Ecto neural progenitor cell (in vitro differentiated cells): ENCODE results near the gene APOBEC3F.
"Not testable (repeated sequence)": the region's sequence is repeated elsewhere in the genome, so short reads cannot be mapped to it uniquely, and the experiment has no call there.

ENCODE experiments used
- DNase-seq: peaks from one replicate; pipeline ENCODE4 v3.0.0-alpha.2; 2018; ENCODE audit warnings: low spot score

Gene APOBEC3F

GRCh38 chr22:39027717-39028116 lies 12.9 kb upstream of the APOBEC3F start:
- DNase-seq: no peak

GRCh38 chr22:39028281-39028680 lies 12.4 kb upstream of the APOBEC3F start:
- no peak for DNase-seq

- DNase-seq: no peak
Measured at GRCh38 chr22:39029227-39029626, 11.4 kb upstream of the APOBEC3F start.

- DNase-seq: no peak
Measured at GRCh38 chr22:39030705-39031104, 10.0 kb upstream of the APOBEC3F start.

GRCh38 chr22:39031434-39032295 lies 9.0 kb upstream of the APOBEC3F start:
- not testable (repeated sequence) for DNase-seq

DNA sequence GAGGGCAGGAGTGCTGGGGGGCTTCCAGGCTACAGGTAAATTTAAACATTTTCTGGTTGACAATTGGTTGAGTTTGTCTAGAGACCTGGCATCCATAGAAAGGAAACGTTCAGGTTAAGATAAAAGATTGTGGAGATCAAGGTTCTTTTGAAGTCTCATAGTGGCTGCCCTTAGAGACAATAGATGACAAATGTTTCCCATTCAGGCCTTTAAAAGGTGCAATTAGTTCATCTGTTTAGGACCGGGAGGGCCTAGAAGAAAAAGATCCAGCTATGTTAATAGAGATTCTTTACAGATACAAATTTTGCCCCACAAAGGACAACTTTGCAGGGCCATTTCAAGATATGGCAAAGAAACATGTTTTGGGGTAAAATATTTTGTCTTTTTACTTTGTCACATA lies 3.6 kb upstream of the APOBEC3F start:
- not testable (repeated sequence) for DNase-seq

DNA sequence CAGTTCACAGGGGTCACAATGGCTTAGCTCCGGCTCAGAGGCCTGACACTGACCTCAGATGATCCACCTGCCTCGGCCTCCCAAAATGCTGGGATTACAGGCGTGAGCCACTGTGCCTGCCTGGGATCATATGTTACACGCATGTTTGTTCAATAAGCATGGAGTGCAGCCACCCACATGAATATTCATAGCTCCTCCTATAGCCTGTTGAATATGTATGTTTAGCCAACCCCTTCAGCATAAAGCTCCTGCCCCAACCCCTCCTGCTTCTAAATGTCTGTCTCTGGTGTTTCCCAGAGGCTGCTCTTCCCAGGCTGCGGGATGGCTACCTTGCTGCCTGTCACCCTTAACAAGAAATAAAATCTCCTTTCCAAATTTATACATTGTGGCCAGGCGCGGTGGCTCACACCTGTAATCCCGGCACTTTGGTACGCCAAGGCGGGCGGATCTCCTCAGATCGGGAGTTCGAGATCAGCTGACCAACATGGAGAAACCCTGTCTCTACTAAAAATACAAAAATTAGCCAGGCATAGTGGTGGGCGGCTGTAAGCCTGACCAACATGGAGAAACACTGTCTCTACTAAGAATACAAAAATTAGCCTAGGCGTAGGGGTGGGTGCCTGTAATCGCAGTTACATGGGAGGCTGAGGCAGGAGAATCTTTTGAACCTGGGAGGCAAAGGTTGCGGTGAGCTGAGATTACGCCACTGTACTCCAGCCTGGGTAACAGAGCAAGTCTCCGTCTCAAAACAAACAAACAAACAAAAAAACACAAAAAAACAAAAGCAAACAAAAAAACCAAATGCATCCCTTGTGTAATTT lies 1.1 kb upstream of the APOBEC3F start:
- no peak for DNase-seq

DNA sequence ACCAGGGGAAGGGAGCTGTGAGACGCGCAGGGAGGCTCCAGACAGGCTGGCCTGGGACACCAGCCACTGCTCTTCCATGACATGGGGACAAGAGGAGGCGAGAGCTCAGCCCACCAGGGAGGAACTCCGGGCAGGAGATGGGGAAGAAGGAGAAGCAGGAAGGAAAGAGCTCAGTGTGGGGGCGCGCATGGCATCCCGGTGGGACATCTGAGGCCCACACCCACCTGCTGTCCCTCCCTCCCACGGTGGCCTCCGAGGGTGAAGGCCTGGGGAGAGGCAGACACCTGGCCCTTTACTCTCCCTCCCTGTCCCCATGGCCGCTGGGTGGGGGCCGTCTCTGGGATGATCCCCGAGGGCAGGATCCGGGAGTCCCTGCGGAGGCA lies 518 bp upstream of the APOBEC3F start:
- DNase-seq: not testable (repeated sequence)

DNA sequence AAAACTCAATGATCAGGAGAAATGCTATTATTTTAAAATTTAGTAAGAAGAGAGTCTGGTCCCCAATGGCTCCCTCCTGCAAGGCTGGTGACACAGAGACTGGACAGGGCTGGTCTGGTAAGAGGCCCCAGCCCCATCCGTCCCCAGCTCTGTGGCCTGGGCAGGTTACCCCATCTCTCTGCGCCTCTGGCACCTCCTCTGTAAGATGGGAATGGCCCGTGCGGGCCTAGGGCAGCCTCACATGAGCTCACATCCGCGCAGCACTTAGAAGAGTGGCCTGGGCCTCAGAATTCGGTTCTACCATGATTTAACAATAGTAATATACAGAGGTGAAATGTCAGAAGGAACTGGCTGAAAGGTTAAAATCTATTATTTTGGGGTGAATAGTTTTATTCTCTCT lies 1.2 kb downstream of the APOBEC3F start:
- no peak for DNase-seq

DNA sequence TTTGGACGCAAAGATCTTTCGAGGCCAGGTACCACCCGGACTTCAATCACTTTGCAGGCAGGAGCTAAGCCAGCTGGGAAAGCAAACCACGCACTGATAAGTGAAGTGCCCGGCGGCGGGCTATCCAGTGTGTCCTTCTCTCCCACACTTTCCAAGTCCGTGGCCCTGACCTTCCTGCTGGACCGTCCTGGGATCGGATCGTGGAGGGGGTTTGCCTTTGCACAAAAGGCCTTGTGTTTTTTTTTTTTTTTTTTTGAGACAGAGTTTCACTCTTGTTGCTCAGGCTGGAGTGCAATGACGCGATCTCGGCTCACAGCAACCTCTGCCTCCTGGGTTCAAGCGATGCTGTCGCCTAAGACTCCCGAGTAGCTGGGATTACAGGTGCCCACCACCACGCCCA lies 2.4 kb downstream of the APOBEC3F start:
- DNase-seq: not testable (repeated sequence)

DNA sequence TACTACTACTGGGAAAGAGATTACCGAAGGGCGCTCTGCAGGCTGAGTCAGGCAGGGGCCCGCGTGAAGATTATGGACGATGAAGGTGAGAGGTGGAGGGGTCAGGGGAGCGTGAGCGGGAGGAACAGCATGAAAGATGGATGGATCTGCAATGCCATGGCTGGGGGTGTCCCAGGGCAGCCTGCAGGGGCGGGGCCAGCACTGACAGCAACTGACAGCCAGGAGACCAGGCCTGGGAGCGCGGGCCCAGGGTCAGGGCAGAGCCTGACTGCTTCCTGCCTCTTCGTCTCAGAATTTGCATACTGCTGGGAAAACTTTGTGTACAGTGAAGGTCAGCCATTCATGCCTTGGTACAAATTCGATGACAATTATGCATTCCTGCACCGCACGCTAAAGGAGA lies 4.5 kb downstream of the APOBEC3F start:
- not testable (repeated sequence) for DNase-seq

DNA sequence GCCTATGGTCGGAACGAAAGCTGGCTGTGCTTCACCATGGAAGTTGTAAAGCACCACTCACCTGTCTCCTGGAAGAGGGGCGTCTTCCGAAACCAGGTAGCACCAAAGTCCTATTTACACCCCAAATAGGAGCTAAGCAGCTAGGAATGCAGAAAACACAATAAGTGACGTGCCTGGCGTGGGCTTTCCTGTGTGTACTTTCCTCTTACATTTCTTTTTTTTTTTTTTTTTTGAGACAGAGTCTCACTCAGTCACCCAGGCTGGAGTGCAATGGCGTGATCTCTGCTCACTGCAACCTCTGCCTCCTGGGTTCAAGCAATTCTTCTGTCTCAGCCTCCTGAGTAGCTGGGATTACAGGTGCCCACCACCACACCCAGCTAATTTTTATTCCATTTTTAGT lies 8.8 kb downstream of the APOBEC3F start:
- DNase-seq: not testable (repeated sequence)

- not testable (repeated sequence) for DNase-seq
Measured at GRCh38 chr22:39051844-39052495, 11.3 kb downstream of the APOBEC3F start.

DNA sequence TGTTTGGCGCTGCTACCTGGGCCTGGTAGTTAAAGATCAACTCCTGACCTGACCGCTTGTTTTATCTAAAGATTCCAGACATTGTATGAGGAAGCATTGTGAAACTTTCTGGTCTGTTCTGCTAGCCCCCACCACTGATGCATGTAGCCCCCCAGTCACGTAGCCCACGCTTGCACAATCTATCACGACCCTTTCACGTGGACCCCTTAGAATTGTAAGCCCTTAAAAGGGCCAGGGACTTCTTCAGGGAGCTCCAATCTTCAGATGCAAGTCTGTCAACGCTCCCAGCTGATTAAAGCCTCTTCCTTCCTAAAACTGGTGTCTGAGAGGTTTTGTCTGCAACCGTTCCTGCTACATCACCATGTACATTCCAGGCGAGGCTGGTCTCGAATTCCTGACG lies 15.0 kb downstream of the APOBEC3F start:
- DNase-seq: no peak

- not testable (repeated sequence) for DNase-seq
Measured at GRCh38 chr22:39061290-39061689, 20.6 kb downstream of the APOBEC3F start.

GRCh38 chr22:39061951-39062350 lies 21.3 kb downstream of the APOBEC3F start:
- DNase-seq: not testable (repeated sequence)

- DNase-seq: not testable (repeated sequence)
Measured at GRCh38 chr22:39063904-39064303, 23.2 kb downstream of the APOBEC3F start.

- not testable (repeated sequence) for DNase-seq
Measured at GRCh38 chr22:39066442-39067276, 26.0 kb downstream of the APOBEC3F start.

- DNase-seq: no peak
Measured at GRCh38 chr22:39068033-39068785, 27.5 kb downstream of the APOBEC3F start.

GRCh38 chr22:39070186-39070585 lies 29.5 kb downstream of the APOBEC3F start:
- DNase-seq: no peak

DNA sequence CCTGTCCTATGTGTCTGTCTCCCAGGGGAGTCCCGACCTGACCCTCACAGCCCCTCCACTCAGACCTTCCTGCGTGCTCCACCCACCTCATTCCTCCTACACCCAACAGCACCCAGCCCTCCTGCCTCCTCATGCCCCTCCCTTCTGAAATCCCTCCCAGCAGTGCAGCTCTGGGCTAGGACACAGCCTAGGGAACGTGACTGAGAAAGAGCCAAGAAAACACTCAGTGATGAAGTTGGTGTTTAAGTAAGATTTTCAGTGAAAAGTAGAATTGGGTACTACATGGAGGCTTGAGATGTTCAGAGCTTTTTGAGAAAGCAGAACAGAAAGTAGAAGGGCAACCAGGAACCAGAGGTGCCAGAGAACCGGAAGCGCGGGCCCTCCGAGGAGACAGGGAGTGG lies 31.9 kb downstream of the APOBEC3F start:
- not testable (repeated sequence) for DNase-seq
